Measurements from ENCODE around the gene PARD3B.

Gene PARD3B

GRCh38 chr2:204544961-204545860, at the start of gene PARD3B:
PARD3B (plus strand) TSS chr2:204545475; CDS start chr2:204546000, 525 bp downstream.
- no peak for DNase-seq

- DNase-seq = no peak
Observed at GRCh38 chr2:204496779-204497178, 48.5 kb upstream of the PARD3B start.

GRCh38 chr2:204497855-204498254, 47.4 kb upstream of the PARD3B start:
- DNase-seq = no peak

GRCh38 chr2:204498291-204498690, 47.0 kb upstream of the PARD3B start:
- no peak for DNase-seq

- DNase-seq = no peak
Observed at GRCh38 chr2:204503869-204504268, 41.4 kb upstream of the PARD3B start.

- DNase-seq = no peak
Observed at GRCh38 chr2:204504594-204504993, 40.7 kb upstream of the PARD3B start.

- no peak for DNase-seq
Observed at GRCh38 chr2:204505488-204505887, 39.8 kb upstream of the PARD3B start.

GRCh38 chr2:204505946-204506345, 39.3 kb upstream of the PARD3B start:
- DNase-seq = no peak

- DNase-seq = no peak
Observed at GRCh38 chr2:204507636-204508035, 37.6 kb upstream of the PARD3B start.

- no peak for DNase-seq
Observed at GRCh38 chr2:204510709-204511420, 34.4 kb upstream of the PARD3B start.

- no peak for DNase-seq
Observed at GRCh38 chr2:204514439-204514838, 30.8 kb upstream of the PARD3B start.

GRCh38 chr2:204515416-204515815, 29.9 kb upstream of the PARD3B start:
- DNase-seq = no peak

- DNase-seq = no peak
Observed at GRCh38 chr2:204517154-204517553, 28.1 kb upstream of the PARD3B start.

GRCh38 chr2:204529795-204530463, 15.3 kb upstream of the PARD3B start:
- DNase-seq = no peak

- DNase-seq = no peak
Observed at GRCh38 chr2:204530464-204530805, 14.8 kb upstream of the PARD3B start.

GRCh38 chr2:204533629-204534370, 11.5 kb upstream of the PARD3B start:
- no peak for DNase-seq

GRCh38 chr2:204535356-204535755, 9.9 kb upstream of the PARD3B start:
- DNase-seq = no peak

GRCh38 chr2:204535764-204536163, 9.5 kb upstream of the PARD3B start:
- no peak for DNase-seq

- no peak for DNase-seq
Observed at GRCh38 chr2:204538182-204539018, 6.9 kb upstream of the PARD3B start.

GRCh38 chr2:204539019-204539385, 6.3 kb upstream of the PARD3B start:
- DNase-seq = no peak

- DNase-seq = no peak
Observed at GRCh38 chr2:204541637-204542036, 3.6 kb upstream of the PARD3B start.

GRCh38 chr2:204542982-204543608, 2.2 kb upstream of the PARD3B start:
- no peak for DNase-seq
